WTC11 (cell line): ENCODE results near the gene WDR7.

Experiments
- CTCF ChIP-seq: fragments of 200-600 bp; IDR thresholded peaks from 2 replicates; pipeline ENCODE4 v1.8.0; 2022; ENCODE audit warnings: antibody characterized with exemption
- E2F1 ChIP-seq: sonication (generic); formaldehyde crosslinking; IDR thresholded peaks from 2 replicates; pipeline ENCODE4 v1.8.0; 2022; ENCODE audit warnings: mild to moderate bottlenecking, missing genetic modification reagents
- E2F4 ChIP-seq: sonication (generic); formaldehyde crosslinking; IDR thresholded peaks from 2 replicates; pipeline ENCODE4 v1.8.1; 2022; ENCODE audit warnings: low read depth, mild to moderate bottlenecking, moderate library complexity, missing genetic modification reagents, borderline replicate concordance
- E2F5 ChIP-seq: sonication (generic); formaldehyde crosslinking; IDR thresholded peaks from 2 replicates; pipeline ENCODE4 v1.8.1; 2022; ENCODE audit warnings: mild to moderate bottlenecking, moderate library complexity, missing genetic modification reagents
- MAX ChIP-seq: sonication (generic); formaldehyde crosslinking; IDR thresholded peaks from 2 replicates; pipeline ENCODE4 v1.8.0; 2022; ENCODE audit warnings: mild to moderate bottlenecking, missing genetic modification reagents
- SMAD4 ChIP-seq: sonication (generic); formaldehyde crosslinking; IDR thresholded peaks from 2 replicates; pipeline ENCODE4 v1.8.0; 2022; ENCODE audit warnings: mild to moderate bottlenecking, missing genetic modification reagents
- TP53 ChIP-seq: sonication (generic); formaldehyde crosslinking; IDR thresholded peaks from 2 replicates; pipeline ENCODE4 v1.8.1; 2023; ENCODE audit warnings: mild to moderate bottlenecking, missing genetic modification reagents
- ZBTB43 ChIP-seq: sonication (generic); formaldehyde crosslinking; IDR thresholded peaks from 2 replicates; pipeline ENCODE4 v1.8.1; 2023; ENCODE audit warnings: mild to moderate bottlenecking, missing genetic modification reagents
- TF ChIP-seq, protein P1 (sequence below): sonication (generic); formaldehyde crosslinking; IDR thresholded peaks from 2 replicates; pipeline ENCODE4 v1.8.1; 2023; ENCODE audit warnings: mild to moderate bottlenecking, missing genetic modification reagents, moderate library complexity
- TF ChIP-seq, protein P2 (sequence below): sonication (generic); formaldehyde crosslinking; IDR thresholded peaks from 2 replicates; pipeline ENCODE4 v1.8.0; 2022; ENCODE audit warnings: missing genetic modification reagents

DNA sequence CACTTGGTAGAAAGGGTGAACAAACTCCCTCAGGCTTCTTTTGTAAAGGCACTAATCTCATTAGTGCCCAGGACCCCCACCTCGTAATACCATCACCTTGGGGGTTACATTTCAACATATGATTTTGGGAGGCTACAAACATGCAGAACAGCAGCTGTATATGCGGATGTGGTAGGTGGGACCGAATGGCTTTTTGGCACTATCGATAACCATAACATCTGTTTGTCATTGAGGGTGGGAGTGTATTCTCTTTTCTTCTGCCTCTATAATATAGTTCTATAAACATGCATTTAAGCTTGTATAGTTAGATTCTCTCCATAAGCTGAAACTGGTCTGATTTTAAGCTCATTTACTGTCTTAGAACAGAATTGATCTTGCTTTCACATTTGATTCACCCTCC is 256.6 kb downstream of the WDR7 start:
- TF ChIP-seq CTCF (no peak), TP53 (CRISPR knock-in tag) (no peak), E2F4 (CRISPR knock-in tag) (no peak), MAX (CRISPR knock-in tag) (no peak), SMAD4 (CRISPR knock-in tag) (no peak), E2F5 (CRISPR knock-in tag) (no peak), E2F1 (no peak), ZBTB43 (CRISPR knock-in tag) (no peak)
- TF ChIP-seq, protein P1, sequence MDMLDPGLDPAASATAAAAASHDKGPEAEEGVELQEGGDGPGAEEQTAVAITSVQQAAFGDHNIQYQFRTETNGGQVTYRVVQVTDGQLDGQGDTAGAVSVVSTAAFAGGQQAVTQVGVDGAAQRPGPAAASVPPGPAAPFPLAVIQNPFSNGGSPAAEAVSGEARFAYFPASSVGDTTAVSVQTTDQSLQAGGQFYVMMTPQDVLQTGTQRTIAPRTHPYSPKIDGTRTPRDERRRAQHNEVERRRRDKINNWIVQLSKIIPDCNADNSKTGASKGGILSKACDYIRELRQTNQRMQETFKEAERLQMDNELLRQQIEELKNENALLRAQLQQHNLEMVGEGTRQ (CRISPR knock-in tag): no peak
- TF ChIP-seq, protein P2, sequence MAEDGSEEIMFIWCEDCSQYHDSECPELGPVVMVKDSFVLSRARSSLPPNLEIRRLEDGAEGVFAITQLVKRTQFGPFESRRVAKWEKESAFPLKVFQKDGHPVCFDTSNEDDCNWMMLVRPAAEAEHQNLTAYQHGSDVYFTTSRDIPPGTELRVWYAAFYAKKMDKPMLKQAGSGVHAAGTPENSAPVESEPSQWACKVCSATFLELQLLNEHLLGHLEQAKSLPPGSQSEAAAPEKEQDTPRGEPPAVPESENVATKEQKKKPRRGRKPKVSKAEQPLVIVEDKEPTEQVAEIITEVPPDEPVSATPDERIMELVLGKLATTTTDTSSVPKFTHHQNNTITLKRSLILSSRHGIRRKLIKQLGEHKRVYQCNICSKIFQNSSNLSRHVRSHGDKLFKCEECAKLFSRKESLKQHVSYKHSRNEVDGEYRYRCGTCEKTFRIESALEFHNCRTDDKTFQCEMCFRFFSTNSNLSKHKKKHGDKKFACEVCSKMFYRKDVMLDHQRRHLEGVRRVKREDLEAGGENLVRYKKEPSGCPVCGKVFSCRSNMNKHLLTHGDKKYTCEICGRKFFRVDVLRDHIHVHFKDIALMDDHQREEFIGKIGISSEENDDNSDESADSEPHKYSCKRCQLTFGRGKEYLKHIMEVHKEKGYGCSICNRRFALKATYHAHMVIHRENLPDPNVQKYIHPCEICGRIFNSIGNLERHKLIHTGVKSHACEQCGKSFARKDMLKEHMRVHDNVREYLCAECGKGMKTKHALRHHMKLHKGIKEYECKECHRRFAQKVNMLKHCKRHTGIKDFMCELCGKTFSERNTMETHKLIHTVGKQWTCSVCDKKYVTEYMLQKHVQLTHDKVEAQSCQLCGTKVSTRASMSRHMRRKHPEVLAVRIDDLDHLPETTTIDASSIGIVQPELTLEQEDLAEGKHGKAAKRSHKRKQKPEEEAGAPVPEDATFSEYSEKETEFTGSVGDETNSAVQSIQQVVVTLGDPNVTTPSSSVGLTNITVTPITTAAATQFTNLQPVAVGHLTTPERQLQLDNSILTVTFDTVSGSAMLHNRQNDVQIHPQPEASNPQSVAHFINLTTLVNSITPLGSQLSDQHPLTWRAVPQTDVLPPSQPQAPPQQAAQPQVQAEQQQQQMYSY: no peak
